Heart right ventricle (tissue), 16 donors: ENCODE measurements around the gene CFB. TPM values are rescaled to one million over a fixed set of nuclear protein-coding genes. Genes with fewer than 3 reads are reported as not detected.
"Not testable (repeated sequence)": the region's sequence is repeated elsewhere in the genome, so short reads cannot be mapped to it uniquely, and the experiment has no call there.

ENCODE experiments used
- ATAC-seq, 8 donors: fragments of 200-7000 bp; cut with Tn5 transposase; one replicate each; pipeline ENCODE4 v1.9.1; 2020; ENCODE audit warnings: mild to moderate bottlenecking in 8 of 8, moderate library complexity in 8 of 8, moderate number of reproducible peaks in 1 of 8
- DNase-seq, 2 donors: peaks; one replicate each; pipeline ENCODE4 v3.0.0-alpha.2; 2020
- H3K27ac ChIP-seq, 10 donors: fragments of 200-600 bp; sonication (generic) in 2 of 10; one replicate each; pipeline versions ENCODE4 v1.5.0 to v1.8.0; 2020 to 2022; ENCODE audit warnings: mild to moderate bottlenecking in 3 of 10
- H3K27me3 ChIP-seq, 7 donors: fragments of 200-600 bp; one replicate each; pipeline ENCODE4 v1.8.0; 2021 to 2022; ENCODE audit warnings: mild to moderate bottlenecking in 2 of 7
- H3K36me3 ChIP-seq, 9 donors: fragments of 200-600 bp; sonication (generic) in 1 of 9; one replicate each; pipeline versions ENCODE4 v1.5.0 to v1.8.0; 2020 to 2022; ENCODE audit warnings: mild to moderate bottlenecking in 2 of 9
- H3K4me1 ChIP-seq, 9 donors: fragments of 200-600 bp; sonication (generic) in 1 of 9; one replicate each; pipeline versions ENCODE4 v1.5.0 to v1.8.0; 2020 to 2022; ENCODE audit warnings: mild to moderate bottlenecking in 4 of 9
- H3K4me3 ChIP-seq, 10 donors: fragments of 200-600 bp; sonication (generic) in 2 of 10; one replicate each; pipeline versions ENCODE4 v1.5.0 to v1.8.0; 2020 to 2022; ENCODE audit warnings: mild to moderate bottlenecking in 7 of 10, moderate library complexity in 2 of 10
- H3K9me3 ChIP-seq, 11 donors: fragments of 200-600 bp in 10 of 11; sonication (generic) in 2 of 11; one replicate each; pipeline versions ENCODE4 v1.5.0 to v1.8.0; 2013 to 2022; ENCODE audit warnings: mild to moderate bottlenecking in 2 of 11, control low read depth in 1 of 11, moderate library complexity in 1 of 11
- WGBS, 2 donors: extraction: QIAGEN DNeasy Blood & Tissue Kit; methylation state at CpG; one replicate each; pipeline ENCODE4 v1.1.7; 2013; ENCODE audit warnings: inconsistent platforms in 1 of 2; 5-methylcytosine and 5-hydroxymethylcytosine counted together
- intact Hi-C, 10 donors: fragments of 100-400 bp; cut with DNase I; formaldehyde crosslinking; loops; one replicate each; pipeline versions ENCODE4 v1.11.1 to v1.14.2; 2022
- polyA plus RNA-seq, 2 donors: library from polyadenylated mRNA; stranded (reverse); fragments of 200-250 nt; gene quantifications; one replicate each; pipeline ENCODE4 v1.2.3, GENCODE V29; 2013
- total RNA-seq, 10 donors: library from RNA; stranded (reverse); fragmentation: NEBNext Ultra II Directional in 3 of 10; extraction: Animal tissue kit (Norgen Biotek cat#: 25700) in 3 of 10; gene quantifications; one replicate each; pipeline versions ENCODE4 v1.2.1 to v1.2.4, GENCODE V29; 2021 to 2023
- TF ChIP-seq, protein P1 (sequence below), 9 donors: fragments of 200-600 bp; sonication (generic) in 2 of 9; IDR thresholded peaks; one replicate each; pipeline versions ENCODE4 v1.5.0 to v1.8.0; 2021 to 2022; ENCODE audit warnings: antibody characterized with exemption in 9 of 9, mild to moderate bottlenecking in 5 of 9, moderate library complexity in 1 of 9
- donor health status: Arrhythmogenic right ventricular cardiomyopathy.
- donor health status: ischemic (EF 13 %, LVEDD 7.1; RV severe dilation, severe dysfunction).
- donor health status: healthy with polysubstance abuse.
- donor health status: DM: no; HTN: yes; CAD: no.
- donor health status: DM: no; HTN: no; CAD: no.
- donor health status: ischemic (EF 25% LVEDD 6.9; RV normal size, moderate dysfunction).
- donor health status: ischemic (EF 25% LVEDD 5.7; RV mildly dilated, moderate dysfunction).
- donor health status: healthy.
- donor health status: DM: yes; HTN: yes; CAD: no.
- donor health status: Ischemic cardiomyopathy.
- donor health status: ischemic (EF 35%, LVEDD 5.7; RV mildly dilated, moderate dysfunction).
- donor health status: nonischemic (EF 11% LVEDD 7.7; RV severe dilation, severe dysfunction).
- donor health status: DM: yes; HTN: yes; CAD: no.
- donor health status: PGD.
- donor health status: ischemic (EF 29% LVEDD 5.4; RV normal size, mild dysfunction).
- donor health status: nonischemic (EF 23%, LVEDD 6.1; RV moderate dilation, normal function).

The CFB gene
- total and polyA plus RNA-seq, 12 donors = 2.8 to 24.4 (median 6.0) TPM

DNA sequence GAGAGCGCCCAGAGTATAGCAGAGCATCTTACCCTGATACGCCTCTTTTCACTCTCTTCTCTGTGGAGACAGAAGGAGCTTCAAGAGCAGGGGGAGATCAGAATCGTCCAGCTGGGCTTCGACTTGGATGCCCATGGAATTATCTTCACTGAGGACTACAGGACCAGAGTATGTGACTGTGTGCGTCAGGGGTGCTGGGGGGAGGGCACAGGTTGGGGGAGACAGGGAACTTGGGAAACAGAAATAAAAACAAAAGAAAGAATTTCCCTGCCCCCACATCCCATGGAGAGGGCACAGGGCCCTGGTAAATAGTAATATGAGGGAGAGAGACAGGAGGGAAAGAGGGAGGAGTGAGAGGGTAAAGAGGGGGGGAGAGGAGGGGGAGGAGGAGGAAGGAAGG lies 32.9 kb downstream of the CFB start:
- H3K36me3 ChIP-seq = peaks cover 0 to 39% (median 8%) of the 10 kb centered on the region in 9 donors
- DNase-seq (no peak), ATAC-seq (no peak)
- TF ChIP-seq, protein P1, sequence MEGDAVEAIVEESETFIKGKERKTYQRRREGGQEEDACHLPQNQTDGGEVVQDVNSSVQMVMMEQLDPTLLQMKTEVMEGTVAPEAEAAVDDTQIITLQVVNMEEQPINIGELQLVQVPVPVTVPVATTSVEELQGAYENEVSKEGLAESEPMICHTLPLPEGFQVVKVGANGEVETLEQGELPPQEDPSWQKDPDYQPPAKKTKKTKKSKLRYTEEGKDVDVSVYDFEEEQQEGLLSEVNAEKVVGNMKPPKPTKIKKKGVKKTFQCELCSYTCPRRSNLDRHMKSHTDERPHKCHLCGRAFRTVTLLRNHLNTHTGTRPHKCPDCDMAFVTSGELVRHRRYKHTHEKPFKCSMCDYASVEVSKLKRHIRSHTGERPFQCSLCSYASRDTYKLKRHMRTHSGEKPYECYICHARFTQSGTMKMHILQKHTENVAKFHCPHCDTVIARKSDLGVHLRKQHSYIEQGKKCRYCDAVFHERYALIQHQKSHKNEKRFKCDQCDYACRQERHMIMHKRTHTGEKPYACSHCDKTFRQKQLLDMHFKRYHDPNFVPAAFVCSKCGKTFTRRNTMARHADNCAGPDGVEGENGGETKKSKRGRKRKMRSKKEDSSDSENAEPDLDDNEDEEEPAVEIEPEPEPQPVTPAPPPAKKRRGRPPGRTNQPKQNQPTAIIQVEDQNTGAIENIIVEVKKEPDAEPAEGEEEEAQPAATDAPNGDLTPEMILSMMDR (IDR thresholded peaks at IDR 0.05) = no peak
- H3K27ac ChIP-seq = no peak overlapping the region
- no peak overlapping the region for H3K4me3 ChIP-seq
- peaks cover 0 to under 1% (median 0%) of the 10 kb centered on the region in 9 donors for H3K4me1 ChIP-seq
- no peaks in the 10 kb centered on the region for H3K9me3 ChIP-seq
- intact Hi-C loops = no loop called here
- WGBS, 2 donors = 84 to 88% methylated on average over 5 of the region's 5 CpGs
- no peaks in the 10 kb centered on the region for H3K27me3 ChIP-seq

DNA sequence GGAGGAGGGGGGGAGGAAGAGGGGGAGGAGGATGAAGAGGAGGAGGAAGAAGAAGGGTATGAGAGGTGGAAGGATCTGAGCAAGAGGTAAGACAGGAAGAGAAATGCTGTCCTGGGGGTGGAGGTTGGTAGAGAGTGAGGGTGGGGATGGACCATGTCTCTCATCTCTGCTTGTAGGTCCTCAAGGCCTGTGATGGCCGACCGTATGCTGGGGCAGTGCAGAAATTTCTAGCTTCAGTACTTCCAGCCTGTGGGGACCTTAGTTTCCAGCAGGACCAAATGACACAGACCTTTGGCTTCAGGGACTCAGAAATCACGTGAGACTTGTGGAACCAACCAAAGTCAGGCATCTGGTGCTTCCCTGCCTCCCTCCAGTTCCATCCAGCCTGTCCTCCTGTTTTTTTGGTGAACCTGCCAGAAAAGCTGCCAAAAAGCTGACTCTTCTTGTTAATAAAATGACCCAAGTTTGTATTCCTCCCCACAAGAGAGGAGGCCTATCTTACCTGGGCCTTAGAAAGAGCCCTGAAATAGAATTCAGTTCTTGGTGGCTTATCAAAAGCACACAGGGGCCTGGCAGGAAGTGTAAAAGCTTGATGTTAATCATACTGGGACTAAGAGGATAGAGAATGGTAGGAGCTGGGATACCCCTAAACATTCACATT lies 33.5 kb downstream of the CFB start:
- Histone ChIP-seq H3K4me1 (no peaks in the 10 kb centered on the region), H3K27me3 (no peaks in the 10 kb centered on the region), H3K36me3 (peaks cover 0 to 33% (median 8%) of the 10 kb centered on the region in 9 donors), H3K4me3 (no peak overlapping the region), H3K9me3 (no peaks in the 10 kb centered on the region), H3K27ac (no peak overlapping the region)
- WGBS, 2 donors = 86 to 88% methylated on average over 3 of the region's 3 CpGs
- no peak for DNase-seq
- no peak for ATAC-seq
- intact Hi-C loops = no loop called here
- TF ChIP-seq, protein P1 (IDR thresholded peaks at IDR 0.05) = no peak

DNA sequence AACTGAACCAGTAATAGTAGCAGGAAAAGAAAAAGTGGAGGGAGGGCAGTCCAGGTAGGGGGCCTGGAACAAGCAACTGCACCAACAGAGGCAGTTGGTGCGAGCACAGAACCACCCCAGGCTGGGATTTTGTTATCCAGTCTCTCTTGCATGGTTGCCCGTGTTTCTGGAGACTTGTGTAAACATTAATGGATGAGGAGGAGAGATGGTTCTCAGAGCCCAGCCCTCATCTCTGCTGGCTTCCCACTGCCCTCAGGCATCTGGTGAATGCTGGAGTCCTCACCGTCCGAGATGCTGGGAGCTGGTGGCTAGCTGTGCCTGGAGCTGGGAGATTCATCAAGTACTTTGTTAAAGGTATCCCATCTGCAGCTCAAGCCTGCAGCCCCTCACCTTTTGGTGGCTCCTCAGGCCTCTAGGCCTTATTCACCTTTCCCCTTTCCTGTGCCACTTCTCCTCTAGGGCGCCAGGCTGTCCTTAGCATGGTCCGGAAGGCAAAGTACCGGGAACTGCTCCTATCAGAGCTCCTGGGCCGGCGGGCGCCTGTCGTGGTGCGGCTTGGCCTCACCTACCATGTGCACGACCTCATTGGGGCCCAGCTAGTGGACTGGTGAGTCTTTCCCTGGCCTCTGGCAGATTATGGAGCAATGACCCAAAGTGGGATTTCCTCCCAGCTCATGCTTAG lies 34.4 kb downstream of the CFB start:
- H3K36me3 ChIP-seq = peaks cover 0 to 25% (median 8%) of the 10 kb centered on the region in 9 donors
- WGBS, 2 donors = 93 to 98% methylated on average over 12 to 13 of the region's 13 CpGs
- H3K4me1 ChIP-seq, H3K9me3 ChIP-seq, ATAC-seq, H3K27ac ChIP-seq, intact Hi-C loops, H3K4me3 ChIP-seq, H3K27me3 ChIP-seq, DNase-seq: not testable (repeated sequence)

DNA sequence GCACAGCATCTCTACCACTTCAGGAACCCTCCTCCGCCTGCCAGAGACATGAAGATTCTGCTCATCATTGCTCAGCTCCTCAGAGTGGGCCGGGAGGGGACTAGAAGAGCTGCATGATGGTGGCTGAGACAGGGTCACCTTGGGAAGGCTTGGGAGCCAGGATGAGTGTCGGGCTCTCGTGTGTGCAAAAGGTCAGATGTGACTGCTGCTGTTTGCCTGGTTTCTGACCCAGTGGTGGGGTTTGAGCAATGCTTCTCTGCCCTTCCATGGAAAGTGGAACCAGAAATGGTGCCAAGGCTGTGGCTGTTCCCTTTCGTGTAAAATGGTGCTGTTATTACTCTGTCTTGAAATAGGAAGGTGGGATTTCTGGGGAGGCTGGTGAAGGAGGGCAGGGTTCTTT lies 35.1 kb downstream of the CFB start:
- DNase-seq = not testable (repeated sequence)

DNA sequence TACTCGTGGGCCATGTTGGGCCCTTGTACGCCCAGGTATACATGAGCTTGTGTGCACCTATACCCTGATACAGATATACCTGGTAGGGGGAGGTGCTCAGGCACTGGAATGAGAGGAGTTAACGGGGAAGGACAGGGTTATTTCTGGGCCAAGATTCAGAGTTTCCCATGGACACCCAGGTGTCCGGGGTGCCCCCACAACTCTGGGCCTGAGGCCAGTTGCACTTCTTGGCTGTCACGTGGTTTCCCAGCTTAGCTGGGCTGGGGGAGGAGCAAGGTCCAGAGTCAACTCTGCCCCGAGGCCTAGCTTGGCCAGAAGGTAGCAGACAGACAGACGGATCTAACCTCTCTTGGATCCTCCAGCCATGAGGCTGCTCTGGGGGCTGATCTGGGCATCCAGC lies 35.8 kb downstream of the CFB start, which contains the start of gene C4A:
Gene C4A (plus strand): TSS at position 314 of the 400 bp plus-strand sequence. CDS start 51 bp downstream, at position 365.
- H3K27ac ChIP-seq, H3K4me1 ChIP-seq, DNase-seq, H3K9me3 ChIP-seq, H3K27me3 ChIP-seq, H3K4me3 ChIP-seq, intact Hi-C loops: not testable (repeated sequence)
- ATAC-seq = peak; percentile 60 to 95 (median 86)
- peaks cover 0 to 22% (median 8%) of the 10 kb centered on the region in 9 donors for H3K36me3 ChIP-seq
- WGBS, 2 donors = no CpG with 5 or more reads among the region's 7 CpGs

More for the DNA sequence above, 35.1 kb downstream of the CFB start:
- intact Hi-C loops, H3K27me3 ChIP-seq, H3K9me3 ChIP-seq, H3K4me3 ChIP-seq, H3K4me1 ChIP-seq, H3K27ac ChIP-seq, ATAC-seq: not testable (repeated sequence)
- WGBS, 2 donors = no CpG with 5 or more reads among the region's 5 CpGs
- peaks cover 0 to 22% (median 8%) of the 10 kb centered on the region in 9 donors for H3K36me3 ChIP-seq

DNA sequence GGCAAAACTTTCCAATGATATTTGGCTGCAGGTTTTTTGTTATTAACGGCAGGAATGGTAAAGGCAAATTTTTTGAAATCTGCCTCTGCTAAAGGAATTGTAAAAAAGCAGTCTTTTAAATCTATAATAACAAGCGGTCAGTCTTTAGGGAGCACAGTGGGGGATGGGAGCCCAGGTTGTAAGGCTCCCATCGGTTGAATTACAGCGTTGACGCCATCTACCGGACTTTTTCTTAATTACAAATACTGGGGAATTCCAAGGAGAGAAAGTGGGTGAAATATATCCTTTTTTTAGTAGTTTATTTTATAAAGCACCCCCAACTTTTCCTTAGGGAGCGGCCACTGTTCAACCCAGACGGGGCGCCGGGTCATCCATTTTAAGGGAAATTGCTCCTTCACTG lies 43.5 kb downstream of the CFB start:
- H3K9me3 ChIP-seq, H3K4me1 ChIP-seq, intact Hi-C loops, H3K27me3 ChIP-seq, ATAC-seq, H3K36me3 ChIP-seq, H3K4me3 ChIP-seq, DNase-seq, H3K27ac ChIP-seq: not testable (repeated sequence)
- WGBS, 2 donors = no CpG with 5 or more reads among the region's 10 CpGs

DNA sequence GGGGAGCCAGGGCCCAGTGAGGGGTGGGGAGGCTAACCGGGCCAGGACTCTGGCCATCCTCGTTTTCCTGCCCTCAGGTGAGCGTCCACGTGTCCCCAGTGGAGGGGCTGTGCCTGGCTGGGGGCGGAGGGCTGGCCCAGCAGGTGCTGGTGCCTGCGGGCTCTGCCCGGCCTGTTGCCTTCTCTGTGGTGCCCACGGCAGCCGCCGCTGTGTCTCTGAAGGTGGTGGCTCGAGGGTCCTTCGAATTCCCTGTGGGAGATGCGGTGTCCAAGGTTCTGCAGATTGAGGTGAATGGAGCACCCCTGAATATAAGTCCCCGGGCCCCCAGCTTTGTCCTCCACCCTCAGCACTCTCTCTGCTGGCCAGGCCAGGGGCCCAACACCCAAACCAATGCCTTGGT lies 48.5 kb downstream of the CFB start:
- H3K36me3 ChIP-seq, DNase-seq, H3K4me1 ChIP-seq, H3K27me3 ChIP-seq, H3K27ac ChIP-seq, ATAC-seq, intact Hi-C loops, H3K4me3 ChIP-seq, H3K9me3 ChIP-seq: not testable (repeated sequence)
- 98 to 100% methylated on average over 8 to 9 of the region's 14 CpGs for WGBS, 2 donors

DNA sequence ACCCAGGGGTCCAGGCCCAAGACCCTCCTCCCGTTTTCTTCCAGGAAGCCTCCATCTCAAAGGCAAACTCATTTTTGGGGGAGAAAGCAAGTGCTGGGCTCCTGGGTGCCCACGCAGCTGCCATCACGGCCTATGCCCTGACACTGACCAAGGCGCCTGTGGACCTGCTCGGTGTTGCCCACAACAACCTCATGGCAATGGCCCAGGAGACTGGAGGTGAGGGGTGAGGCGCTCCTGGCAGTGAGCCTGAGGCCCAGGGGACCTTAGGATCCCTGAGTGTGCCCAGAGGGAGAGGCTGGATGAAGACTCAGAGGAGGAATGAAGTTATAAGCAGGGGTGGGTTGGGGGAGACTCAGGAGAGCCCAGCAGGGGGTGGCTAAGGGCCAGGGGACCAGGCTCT lies 50.5 kb downstream of the CFB start:
- DNase-seq, H3K36me3 ChIP-seq, H3K4me3 ChIP-seq, H3K4me1 ChIP-seq, ATAC-seq, H3K27ac ChIP-seq, intact Hi-C loops, H3K27me3 ChIP-seq, H3K9me3 ChIP-seq: not testable (repeated sequence)
- 94 to 95% methylated on average over 5 to 6 of the region's 6 CpGs for WGBS, 2 donors
